Measurements from ENCODE around the gene FAM228B.

- TF ChIP-seq REST (IDR thresholded peaks at IDR 0.05; ENCODE audit: borderline replicate concordance): no peak
- TF ChIP-seq REST (CRISPR knock-in tag; IDR thresholded peaks at IDR 0.05; ENCODE audit: low read depth): no peak
- no peak for TF ChIP-seq MXD1 (CRISPR knock-in tag; IDR thresholded peaks at IDR 0.05; ENCODE audit: borderline replicate concordance, poor library complexity, severe bottlenecking)
- no peak for TF ChIP-seq ZKSCAN1 (IDR thresholded peaks at IDR 0.05; ENCODE audit: low read depth, low read length)
- no peak for TF ChIP-seq BHLHE40 (IDR thresholded peaks at IDR 0.05; ENCODE audit: low read length)
- TF ChIP-seq UBTF (IDR thresholded peaks at IDR 0.05; ENCODE audit: borderline replicate concordance in 1 of 2, low read depth in 2 of 2, low read length in 2 of 2): no peak
- TF ChIP-seq SMAD3 (CRISPR knock-in tag; conservative IDR thresholded peaks at IDR 0.05): no peak
- no peak for TF ChIP-seq ZSCAN29 (IDR thresholded peaks at IDR 0.05)
These were observed 84.1 kb downstream of the FAM228B start for GRCh38 chr2:24207359-24207758.
